K562 (cell line): ENCODE results near the gene KMT5B. TPM values are rescaled to one million over a fixed set of nuclear protein-coding genes. Genes with fewer than 3 reads are reported as not detected.

Experiments used
- ADNP ChIP-seq: fragments of 200-800 bp; sonication (Bioruptor generic); IDR thresholded peaks from 2 replicates; pipeline ENCODE4 v1.6.1; 2016; ENCODE audit warnings: missing genetic modification characterization, missing compliant biosample characterization
- E2F1 ChIP-seq: sonication (generic); formaldehyde crosslinking; IDR thresholded peaks from 2 replicates; pipeline ENCODE4 v1.8.1; 2023; ENCODE audit warnings: mild to moderate bottlenecking, missing genetic modification reagents, moderate library complexity
- ETV5 ChIP-seq: sonication (generic); formaldehyde crosslinking; IDR thresholded peaks from 2 replicates; pipeline ENCODE4 v1.4.0; 2020; ENCODE audit warnings: low read depth, mild to moderate bottlenecking, missing genetic modification reagents
- FOXP1 ChIP-seq: sonication (generic); formaldehyde crosslinking; IDR thresholded peaks from 2 replicates; pipeline ENCODE4 v1.8.0; 2022; ENCODE audit warnings: mild to moderate bottlenecking, missing genetic modification reagents
- HMGN3 ChIP-seq: IDR thresholded peaks from 2 replicates; pipeline ENCODE4 v1.6.1; 2011; ENCODE audit warnings: borderline replicate concordance, low read depth, mild to moderate bottlenecking, mixed read lengths, low read length; ENCODE audit not compliant: insufficient read length; ENCODE audit errors: extremely low read depth
- HMGXB4 ChIP-seq: sonication (generic); formaldehyde crosslinking; IDR thresholded peaks from 2 replicates; pipeline ENCODE4 v1.8.1; 2023; ENCODE audit warnings: mild to moderate bottlenecking, missing genetic modification reagents
- L3MBTL2 ChIP-seq: fragments of 450-650 bp; IDR thresholded peaks from 2 replicates; pipeline ENCODE4 v1.6.1; 2016; ENCODE audit warnings: mild to moderate bottlenecking, moderate library complexity
- LCOR ChIP-seq: sonication (generic); formaldehyde crosslinking; IDR thresholded peaks from 2 replicates; pipeline ENCODE4 v1.8.0; 2022; ENCODE audit warnings: mild to moderate bottlenecking, missing genetic modification reagents
- MYC ChIP-seq, 2 experiments: fragments of 250-450 bp in 1 of 2; sonication (Bioruptor Pico) in 1 of 2; IDR thresholded peaks; 2 replicates each; pipeline versions ENCODE4 v1.5.1 to v1.6.1; 2012 to 2021; ENCODE audit warnings: low read depth in 2 of 2, borderline replicate concordance in 1 of 2, improper control_type of control experiment in 1 of 2, low read length in 1 of 2, mild to moderate bottlenecking in 1 of 2, moderate library complexity in 1 of 2
- NR0B1 ChIP-seq: fragments of 450-650 bp; IDR thresholded peaks from one replicate; pipeline ENCODE4 v1.6.1; 2018; ENCODE audit warnings: mild to moderate bottlenecking, moderate library complexity; ENCODE audit not compliant: partially characterized antibody
- NR4A1 ChIP-seq, 2 experiments: fragments of 250-450 bp in 1 of 2; fragments of 450-650 bp in 1 of 2; sonication (Bioruptor Pico) in 1 of 2; IDR thresholded peaks; 2 replicates each; pipeline versions ENCODE4 v1.4.0 to v1.6.1; 2016 to 2020; ENCODE audit warnings: mild to moderate bottlenecking in 2 of 2, missing compliant biosample characterization in 1 of 2, missing genetic modification characterization in 1 of 2, moderate library complexity in 1 of 2
- RB1 ChIP-seq: fragments of 450-650 bp; IDR thresholded peaks from 2 replicates; pipeline ENCODE4 v1.6.1; 2017; ENCODE audit warnings: low read depth, mild to moderate bottlenecking
- RUNX1 ChIP-seq: sonication (generic); IDR thresholded peaks from 2 replicates; pipeline ENCODE4 v1.6.1; 2016; ENCODE audit warnings: antibody characterized with exemption, low read depth
- SAP30 ChIP-seq: fragments of 200-600 bp; sonication (generic); IDR thresholded peaks from 2 replicates; pipeline ENCODE4 v1.6.1; 2012; ENCODE audit warnings: borderline replicate concordance, low read depth, mild to moderate bottlenecking, moderate library complexity, low read length, control low read depth, inconsistent platforms; ENCODE audit not compliant: insufficient read depth, poor library complexity, severe bottlenecking
- SMARCA4 ChIP-seq: fragments of 450-650 bp; IDR thresholded peaks from 2 replicates; pipeline ENCODE4 v1.6.1; 2016
- TFAP4 ChIP-seq: sonication (generic); formaldehyde crosslinking; IDR thresholded peaks from 2 replicates; pipeline ENCODE4 v1.8.0; 2022; ENCODE audit warnings: missing genetic modification reagents, mild to moderate bottlenecking, moderate library complexity, borderline replicate concordance
- ZBTB7A ChIP-seq: IDR thresholded peaks from 2 replicates; pipeline ENCODE4 v1.6.1; 2011; ENCODE audit warnings: low read depth, mild to moderate bottlenecking, low read length, moderate library complexity, borderline replicate concordance; ENCODE audit not compliant: control insufficient read depth
- ZBTB9 ChIP-seq: fragments of 450-650 bp; formaldehyde crosslinking; IDR thresholded peaks from 2 replicates; pipeline ENCODE4 v1.4.0; 2020; ENCODE audit warnings: mild to moderate bottlenecking, moderate library complexity
- ZNF830 ChIP-seq: fragments of 250-450 bp; sonication (Bioruptor Pico); IDR thresholded peaks from 2 replicates; pipeline ENCODE4 v1.5.0; 2021; ENCODE audit warnings: mild to moderate bottlenecking
- polyA plus RNA-seq, 8 experiments: library from polyadenylated mRNA; depleted of rRNA in 4 of 8; stranded (reverse) in 5 of 8; unstranded in 3 of 8; fragments of >200 nt; fragmentation: Nextera tagmentation in 2 of 8; fragmentation: Illumina TruSeq in 1 of 8; extraction: Ambion mirVana in 2 of 8; extraction: Trizol in 1 of 8; gene quantifications; 2 replicates each; pipeline versions ENCODE4 v1.2.1 to v1.2.3, GENCODE V29; 2011 to 2014; ENCODE audit warnings: inconsistent platforms in 1 of 8, missing spikeins in 1 of 8
- total RNA-seq, 7 experiments: library from RNA; depleted of rRNA in 6 of 7; stranded (reverse); fragments of >200 nt in 6 of 7; fragmentation: Illumina TruSeq in 2 of 7; extraction: Trizol in 2 of 7; gene quantifications; 2 replicates each; pipeline versions ENCODE4 v1.2.1 to v1.2.3, GENCODE V29; 2011 to 2021; ENCODE audit warnings: low replicate concordance in 1 of 7

The KMT5B gene
- total and polyA plus RNA-seq, 9 of the 15 experiments (the other 6 are each of a cell fraction or from before 2014, with no cell fraction given), result 7.3 to 27.3 (median 20.9) TPM

GRCh38 chr11:68212421-68213134, 518 bp downstream of the KMT5B start (continued):
- TF ChIP-seq NR0B1 (no peak), ADNP (tag) (no peak), ZBTB7A (peak; percentile 67; the same call in 1 of the 2 replicates), TFAP4 (CRISPR knock-in tag) (0 out of 2 replicates have a peak, but pooled peaks have one; percentile 25), ZNF830 (no peak), RUNX1 (no peak), SMARCA4 (0 out of 2 replicates have a peak, but pooled peaks have one; percentile 16), HMGN3 (peak; percentile 61), SAP30 (peak; percentile 67), MYC (IDR thresholded peaks at IDR 0.05; ENCODE audit: low read depth, low read length) (peak; percentile 38), MYC (CRISPR knock-in tag; IDR thresholded peaks at IDR 0.05; ENCODE audit: borderline replicate concordance, low read depth) (no peak), ETV5 (CRISPR knock-in tag) (no peak), NR4A1 (CRISPR knock-in tag; IDR thresholded peaks at IDR 0.05) (no peak), NR4A1 (tag; IDR thresholded peaks at IDR 0.05) (no peak), L3MBTL2 (peak; percentile 71), RB1 (peak; percentile 34; the same call in 1 of the 2 replicates), E2F1 (CRISPR knock-in tag) (no peak), HMGXB4 (CRISPR knock-in tag) (0 out of 2 replicates have a peak, but pooled peaks have one; percentile 62), ZBTB9 (CRISPR knock-in tag) (0 out of 2 replicates have a peak, but pooled peaks have one; percentile 46), LCOR (CRISPR knock-in tag) (0 out of 2 replicates have a peak, but pooled peaks have one; percentile 49), FOXP1 (CRISPR knock-in tag) (no peak)
